Kidney (tissue), 14 donors: Measurements from ENCODE around the gene DEAF1. TPM values are rescaled to one million over a fixed set of nuclear protein-coding genes. Genes with fewer than 3 reads are reported as not detected.

Source experiments
- DNase-seq, 5 donors: peaks; one replicate each; pipeline ENCODE4 v3.0.0-alpha.2; 2013 to 2020
- FAIRE-seq: peaks from 2 replicates; lab custom pipeline; 2012; peaks lifted over from hg19 to GRCh38; lab: Jason Lieb, UNC
- H3K27ac ChIP-seq, 2 donors: one replicate each; pipeline ENCODE4 v1.7.0; 2013; ENCODE audit warnings: low read depth in 2 of 2, low read length in 2 of 2, inconsistent platforms in 1 of 2
- H3K27me3 ChIP-seq: one replicate; pipeline ENCODE4 v1.7.1; 2013; ENCODE audit warnings: low read length, inconsistent platforms; ENCODE audit not compliant: control insufficient read depth, insufficient read depth
- H3K36me3 ChIP-seq, 3 donors: one replicate each; pipeline versions ENCODE4 v1.7.0 to v1.7.1; 2013; ENCODE audit warnings: low read length in 3 of 3, control low read depth in 1 of 3, inconsistent platforms in 1 of 3; ENCODE audit not compliant: insufficient read depth in 3 of 3, control insufficient read depth in 2 of 3
- H3K4me1 ChIP-seq, 3 donors: one replicate each; pipeline versions ENCODE4 v1.7.0 to v1.7.1; 2013; ENCODE audit warnings: low read length in 3 of 3, inconsistent platforms in 1 of 3, low read depth in 1 of 3; ENCODE audit not compliant: control insufficient read depth in 2 of 3, insufficient read depth in 2 of 3
- H3K4me3 ChIP-seq, 3 donors: one replicate each; pipeline versions ENCODE4 v1.7.0 to v1.8.1; 2013; ENCODE audit warnings: low read length in 3 of 3, control low read depth in 1 of 3, inconsistent platforms in 1 of 3
- H3K9ac ChIP-seq, 3 donors: one replicate each; pipeline versions ENCODE4 v1.7.0 to v1.7.1; 2013; ENCODE audit warnings: low read length in 3 of 3, control low read depth in 1 of 3, inconsistent platforms in 1 of 3
- H3K9me3 ChIP-seq, 3 donors: one replicate each; pipeline versions ENCODE4 v1.7.0 to v1.7.1; 2013; ENCODE audit warnings: low read length in 3 of 3, control low read depth in 1 of 3, inconsistent platforms in 1 of 3; ENCODE audit not compliant: control insufficient read depth in 2 of 3, insufficient read depth in 1 of 3
- CTCF ChIP-seq: IDR thresholded peaks from 3 replicates; pipeline ENCODE4 v1.5.1; 2012; ENCODE audit warnings: mild to moderate bottlenecking, moderate library complexity, borderline replicate concordance; ENCODE audit not compliant: insufficient read depth; ENCODE audit errors: extremely low read depth
- intact Hi-C: fragments of 100-400 bp; cut with DNase I; formaldehyde crosslinking; loops from one replicate; pipeline ENCODE4 v1.11.1; 2022
- polyA plus RNA-seq: library from polyadenylated mRNA; stranded (reverse); fragments of 350-450 nt; fragmentation: Illumina TruSeq; extraction: RNeasy Lipid Tissue Mini Kit (QIAGEN cat#74804); gene quantifications from one replicate; pipeline ENCODE4 v1.2.3, GENCODE V29; 2014; ENCODE audit warnings: low read depth, low replicate concordance; ENCODE audit not compliant: insufficient read depth
- total RNA-seq: library from RNA; stranded (reverse); fragmentation: NEBNext Ultra II Directional; extraction: Animal tissue kit (Norgen Biotek cat#: 25700); gene quantifications from one replicate; pipeline ENCODE4 v1.2.1, GENCODE V29; 2021
- donor health status: control.
- donor health status: control.
- donor health status: control.
- donor health status: control.
- donor health status: control.
- donor health status: DM: yes; HTN: yes; CAD: no.
- donor health status: Normal renal cell carcinoma (clear cell type).

The DEAF1 gene
- total and polyA plus RNA-seq, 2 donors from 2014 or later, result 30.2 to 54.5 TPM

- FAIRE-seq, result no peak
- Histone ChIP-seq H3K4me1 (no peaks in the 10 kb centered on the region), H3K27ac (no peak overlapping the region), H3K36me3 (peaks cover 5 to 25% (median 18%) of the 10 kb centered on the region in 3 donors), H3K9ac (no peak overlapping the region), H3K9me3 (peaks cover 0 to 1% (median 0%) of the 10 kb centered on the region in 3 donors), H3K27me3 (no peaks in the 10 kb centered on the region), H3K4me3 (no peak overlapping the region)
- intact Hi-C loops, result no loop called here
- no peak for TF ChIP-seq CTCF
- no peak for DNase-seq
Measured at GRCh38 chr11:673866-674265, 21.2 kb downstream of the DEAF1 start.

GRCh38 chr11:665704-666281 is 29.2 kb downstream of the DEAF1 start:
- Histone ChIP-seq H3K36me3 (peaks cover 3 to 7% (median 3%) of the 10 kb centered on the region in 3 donors), H3K4me3 (no peak overlapping the region), H3K27me3 (no peaks in the 10 kb centered on the region), H3K27ac (peak overlapping the region; percentile 17 to 65), H3K9me3 (no peaks in the 10 kb centered on the region), H3K9ac (no peak overlapping the region), H3K4me1 (peaks cover 0 to 8% (median 5%) of the 10 kb centered on the region in 3 donors)
- FAIRE-seq (no peak), DNase-seq (peak in 1 of 5 donors; percentile 34)
- intact Hi-C loops, result no loop called here
- TF ChIP-seq CTCF, result no peak

GRCh38 chr11:665062-665703 is 29.8 kb downstream of the DEAF1 start:
- no peak for FAIRE-seq
- peak overlapping the region in 1 of 2 donors; percentile 65 for H3K27ac ChIP-seq
- no peak for TF ChIP-seq CTCF

More at GRCh38 chr11:665062-665703, 29.8 kb downstream of the DEAF1 start:
- intact Hi-C loops, result no loop called here
- H3K27me3 ChIP-seq, result no peaks in the 10 kb centered on the region
- no peak overlapping the region for H3K9ac ChIP-seq
- peak in 2 of 5 donors; percentile 21 to 82 for DNase-seq
- H3K9me3 ChIP-seq, result no peaks in the 10 kb centered on the region
- H3K4me1 ChIP-seq, result peaks cover 0 to 8% (median 5%) of the 10 kb centered on the region in 3 donors
- no peak overlapping the region for H3K4me3 ChIP-seq
- peaks cover 3 to 7% (median 3%) of the 10 kb centered on the region in 3 donors for H3K36me3 ChIP-seq
